Thyroid gland (tissue), 4 donors: Measurements from ENCODE around the gene SYNE3.

ENCODE experiments used
- POLR2A ChIP-seq, 2 donors: fragments of 450-650 bp; IDR thresholded peaks; one replicate each; pipeline ENCODE4 v1.6.1; 2017; ENCODE audit warnings: antibody characterized with exemption in 2 of 2, mild to moderate bottlenecking in 2 of 2, moderate library complexity in 1 of 2
- TF ChIP-seq, protein P1 (sequence below), 6 experiments: fragments of 200-600 bp in 3 of 6; fragments of 450-650 bp in 3 of 6; sonication (generic) in 3 of 6; IDR thresholded peaks; one replicate each; pipeline ENCODE4 v1.5.1; 2016 to 2019; ENCODE audit warnings: antibody characterized with exemption in 6 of 6, mild to moderate bottlenecking in 2 of 6, inconsistent platforms in 1 of 6, moderate library complexity in 1 of 6

DNA sequence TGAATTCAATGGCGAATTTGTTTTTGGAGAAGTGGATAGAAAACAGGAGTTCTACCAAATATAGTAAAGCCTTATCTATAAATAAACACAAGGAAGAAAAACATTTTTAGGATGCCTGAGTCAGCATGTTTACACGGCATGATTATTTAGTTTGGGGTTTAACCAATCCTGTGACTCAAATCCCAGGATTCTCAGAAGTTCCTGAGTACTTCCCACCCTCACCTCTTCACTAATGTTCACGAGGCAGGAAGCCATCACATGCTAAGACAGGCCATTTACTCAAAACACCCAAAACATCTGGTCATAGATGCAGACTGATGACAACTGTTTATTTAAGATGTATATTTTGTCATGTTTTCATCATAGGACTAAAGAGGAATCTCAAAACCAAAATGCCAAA lies 15.0 kb upstream of the SYNE3 start:
- no peak for TF ChIP-seq POLR2A (IDR thresholded peaks at IDR 0.05)
- TF ChIP-seq, protein P1, sequence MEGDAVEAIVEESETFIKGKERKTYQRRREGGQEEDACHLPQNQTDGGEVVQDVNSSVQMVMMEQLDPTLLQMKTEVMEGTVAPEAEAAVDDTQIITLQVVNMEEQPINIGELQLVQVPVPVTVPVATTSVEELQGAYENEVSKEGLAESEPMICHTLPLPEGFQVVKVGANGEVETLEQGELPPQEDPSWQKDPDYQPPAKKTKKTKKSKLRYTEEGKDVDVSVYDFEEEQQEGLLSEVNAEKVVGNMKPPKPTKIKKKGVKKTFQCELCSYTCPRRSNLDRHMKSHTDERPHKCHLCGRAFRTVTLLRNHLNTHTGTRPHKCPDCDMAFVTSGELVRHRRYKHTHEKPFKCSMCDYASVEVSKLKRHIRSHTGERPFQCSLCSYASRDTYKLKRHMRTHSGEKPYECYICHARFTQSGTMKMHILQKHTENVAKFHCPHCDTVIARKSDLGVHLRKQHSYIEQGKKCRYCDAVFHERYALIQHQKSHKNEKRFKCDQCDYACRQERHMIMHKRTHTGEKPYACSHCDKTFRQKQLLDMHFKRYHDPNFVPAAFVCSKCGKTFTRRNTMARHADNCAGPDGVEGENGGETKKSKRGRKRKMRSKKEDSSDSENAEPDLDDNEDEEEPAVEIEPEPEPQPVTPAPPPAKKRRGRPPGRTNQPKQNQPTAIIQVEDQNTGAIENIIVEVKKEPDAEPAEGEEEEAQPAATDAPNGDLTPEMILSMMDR (IDR thresholded peaks at IDR 0.05), result no peak
